GM18868 (cell line): Measurements from ENCODE around the gene OTUD5.
"Not testable (repeated sequence)": the region's sequence is repeated elsewhere in the genome, so short reads cannot be mapped to it uniquely, and the experiment has no call there.

ENCODE experiments used
- ATAC-seq: cut with Tn5 transposase; IDR thresholded peaks from one replicate; pipeline ENCODE4 v1.9.1; 2021; ENCODE audit warnings: mild to moderate bottlenecking, moderate library complexity; ENCODE audit not compliant: unreplicated experiment

OTUD5 gene

DNA sequence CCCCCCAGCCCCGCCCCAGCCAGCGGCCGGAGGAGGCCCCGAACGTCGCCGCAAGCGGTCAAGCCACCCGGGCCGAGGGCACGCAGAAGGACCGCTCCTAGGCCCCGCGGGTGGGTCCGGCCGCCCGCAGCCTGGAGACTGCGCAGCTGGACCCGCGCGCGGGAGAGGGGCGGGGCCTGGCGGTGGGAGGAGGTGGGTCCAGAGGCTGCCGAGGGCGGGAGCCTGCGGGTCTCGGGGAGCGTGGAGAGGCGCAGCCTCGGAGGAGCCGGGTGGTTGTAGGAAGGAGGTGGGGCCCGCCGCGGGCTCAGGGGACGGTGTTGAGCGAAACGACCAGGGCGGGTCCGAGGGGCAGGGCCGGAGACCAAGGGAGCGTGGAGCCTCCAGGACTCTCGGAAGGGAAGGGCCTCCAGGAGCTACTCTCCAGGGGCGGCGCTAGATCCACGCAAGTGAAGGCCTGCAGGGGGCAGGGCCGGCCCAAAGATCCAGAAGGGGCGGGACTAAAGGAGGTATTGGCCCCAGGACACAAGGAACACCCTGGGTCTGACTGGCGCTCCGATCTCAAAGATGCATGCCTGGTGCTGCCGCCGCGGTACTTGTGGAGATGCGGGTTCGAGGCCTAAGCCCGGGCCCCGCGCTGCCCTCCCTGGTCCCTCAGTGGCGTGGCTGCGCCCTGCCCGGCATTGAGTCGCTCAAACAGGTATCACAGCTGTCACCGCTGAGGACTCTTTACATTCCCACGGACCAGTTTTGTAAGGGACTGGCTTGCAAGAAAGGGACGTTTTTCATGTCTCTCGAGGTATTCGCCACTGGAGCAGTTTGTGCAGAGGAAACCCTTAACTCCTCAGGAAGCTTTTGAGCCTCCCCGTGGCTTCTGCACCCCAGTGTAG, 65.8 kb downstream of the OTUD5 start:
- ATAC-seq = peak; percentile 86

DNA sequence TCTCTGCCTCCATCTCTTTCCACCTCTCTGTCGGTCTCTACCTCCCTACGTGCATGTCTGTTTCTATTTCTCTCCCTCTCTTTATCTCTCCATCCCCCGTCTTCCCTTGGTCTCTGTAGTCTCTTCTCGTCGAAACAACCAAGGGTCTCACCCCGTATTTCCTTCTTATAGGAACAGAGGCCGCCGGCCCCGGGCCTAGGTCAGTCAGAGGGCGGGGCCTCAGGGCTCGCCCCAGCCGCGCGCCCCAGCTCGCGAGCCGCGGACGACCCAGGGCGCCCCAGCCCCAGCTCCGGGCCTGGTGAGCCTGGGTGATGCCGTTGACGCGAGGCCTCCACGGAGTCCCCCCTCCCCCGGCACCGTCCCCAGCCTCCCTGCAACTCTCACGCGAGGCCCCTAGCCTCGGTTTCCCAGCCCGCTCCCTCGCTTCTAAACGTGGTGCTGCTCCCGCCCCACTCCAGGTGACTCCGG, 66.4 kb downstream of the OTUD5 start:
- peak; percentile 49 for ATAC-seq

DNA sequence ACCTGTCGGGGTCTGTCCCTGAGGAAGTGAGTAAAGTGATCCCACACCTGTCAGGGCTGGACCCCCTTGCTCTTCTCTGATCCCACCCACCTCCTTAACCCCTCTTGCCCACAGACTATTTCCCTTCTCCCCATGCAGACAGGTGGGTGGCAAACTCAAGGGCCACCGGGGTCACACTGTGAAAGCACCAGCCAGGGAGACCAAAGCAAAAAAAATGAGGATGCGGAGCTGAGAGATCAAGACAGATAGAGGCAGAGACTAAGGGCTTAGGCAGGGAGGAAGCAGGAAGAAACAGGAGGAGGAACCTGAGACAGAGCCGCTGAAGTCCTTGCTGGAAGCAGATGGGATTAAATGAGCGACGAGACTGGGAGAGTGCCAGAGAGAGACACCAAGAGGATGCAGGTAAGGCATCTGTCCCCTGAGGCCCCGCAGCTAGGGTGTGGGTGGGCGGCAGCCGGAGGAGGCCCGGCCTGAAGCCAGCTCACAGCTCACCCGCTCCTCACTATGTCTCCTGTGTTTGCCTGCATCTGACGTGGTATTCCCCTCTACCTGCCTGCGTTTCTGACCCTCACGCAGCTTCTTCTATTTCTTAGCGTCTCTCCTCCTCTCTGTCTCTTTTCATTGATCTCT, 67.0 kb downstream of the OTUD5 start:
- ATAC-seq = no peak

DNA sequence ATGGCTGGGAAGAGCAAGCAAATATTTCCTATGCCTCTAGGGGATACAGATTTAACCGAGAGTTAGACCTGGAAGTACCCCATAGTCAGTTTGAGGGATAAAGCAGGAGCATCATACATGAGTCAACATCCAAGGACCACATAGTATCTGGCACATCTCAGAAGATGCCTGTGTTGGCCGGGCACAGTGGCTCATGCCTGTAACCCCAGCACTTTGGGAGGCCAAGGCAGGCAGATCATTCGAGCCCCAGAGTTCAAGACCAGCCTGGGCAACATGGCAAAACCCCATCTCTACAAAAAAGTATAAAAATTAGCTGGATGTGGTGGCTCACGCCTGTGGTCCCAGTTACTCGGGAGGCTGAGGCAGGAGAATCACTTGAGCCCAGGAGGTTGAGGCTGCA, 70.8 kb downstream of the OTUD5 start:
- ATAC-seq = not testable (repeated sequence)

DNA sequence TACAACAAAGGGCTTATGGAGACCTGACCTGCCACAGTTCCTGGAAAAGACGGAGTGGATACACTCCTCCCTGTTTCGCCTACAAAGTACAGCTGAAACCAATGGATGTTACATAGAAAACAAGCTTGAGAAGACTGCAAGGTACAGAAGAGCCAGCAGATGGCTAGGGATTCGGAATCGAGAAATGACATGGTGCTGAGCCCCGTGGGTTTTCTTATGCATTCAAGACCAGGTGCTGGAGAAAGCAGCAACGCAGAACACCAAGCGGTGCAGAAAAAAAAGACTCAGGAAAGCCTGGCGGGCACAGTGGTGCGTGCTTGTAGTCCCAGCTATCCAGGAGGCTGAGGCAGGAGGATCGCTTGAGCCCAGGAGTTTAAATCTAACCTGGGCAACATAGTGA, 73.7 kb downstream of the OTUD5 start:
- ATAC-seq = no peak

DNA sequence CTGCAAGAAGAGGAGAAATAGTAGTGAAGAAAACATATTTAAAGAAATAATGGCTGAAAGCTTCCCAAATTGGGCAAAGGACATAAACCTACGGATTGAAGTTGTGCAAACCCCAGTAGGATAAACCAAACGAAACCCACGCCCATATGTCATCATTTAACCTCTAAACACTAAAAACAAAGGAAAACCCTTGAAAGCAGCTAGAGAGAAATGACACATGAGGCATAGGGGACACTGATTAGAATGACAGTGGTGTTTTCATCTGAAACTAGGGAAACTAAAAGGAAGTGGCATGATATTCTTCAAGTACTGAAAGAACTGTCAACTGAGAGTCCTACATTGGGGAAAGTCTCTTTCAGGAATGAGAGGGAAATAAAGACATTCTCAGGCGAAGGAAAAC, 80.5 kb downstream of the OTUD5 start:
- ATAC-seq = not testable (repeated sequence)
